HG03280 (cell line): ENCODE results near the gene SPECC1.
"Not testable (repeated sequence)": the region's sequence is repeated elsewhere in the genome, so short reads cannot be mapped to it uniquely, and the experiment has no call there.

ENCODE experiments used
- ATAC-seq: cut with Tn5 transposase; IDR thresholded peaks from one replicate; pipeline ENCODE4 v1.9.1; 2021; ENCODE audit warnings: mild to moderate bottlenecking, moderate library complexity; ENCODE audit not compliant: unreplicated experiment

Gene SPECC1

GRCh38 chr17:20066253-20066652 lies 57.1 kb downstream of the SPECC1 start:
- ATAC-seq = no peak

DNA sequence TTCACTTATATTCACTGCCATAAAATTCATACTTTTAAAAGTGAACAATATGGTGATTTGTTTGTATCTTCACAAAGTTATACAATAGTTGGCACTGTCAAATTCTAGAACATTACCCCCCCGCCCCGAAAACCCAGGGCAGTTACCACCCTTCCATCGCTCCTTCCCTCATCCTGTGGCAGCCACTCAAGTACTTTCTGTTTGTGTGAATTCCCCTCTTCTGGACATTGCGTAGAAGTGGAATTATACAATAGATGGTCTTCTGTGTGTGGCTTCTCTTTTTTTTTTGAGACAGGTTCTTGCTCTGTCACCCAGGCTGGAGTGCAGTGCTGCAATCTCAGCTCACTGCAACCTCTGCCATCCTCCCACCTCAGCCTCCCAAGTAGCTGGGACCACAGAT lies 58.6 kb downstream of the SPECC1 start:
- ATAC-seq = no peak

- no peak for ATAC-seq
Measured at GRCh38 chr17:20068445-20068844, 59.3 kb downstream of the SPECC1 start.

- ATAC-seq = no peak
Measured at GRCh38 chr17:20071824-20072691, 62.9 kb downstream of the SPECC1 start.

DNA sequence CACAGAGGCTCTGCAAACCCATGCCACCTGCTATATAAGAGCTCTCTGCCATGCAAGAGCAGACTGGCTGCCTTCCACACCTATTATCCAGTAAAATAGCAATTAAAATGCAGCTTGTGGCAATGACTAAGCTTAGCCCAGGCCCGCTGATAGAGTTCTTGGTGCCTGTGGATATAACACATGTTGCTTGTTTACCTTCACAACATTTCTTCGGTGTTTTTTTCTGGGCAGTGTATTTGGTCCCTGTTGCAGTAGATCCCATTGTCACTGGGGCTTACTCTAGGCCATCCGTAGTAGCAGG lies 63.5 kb downstream of the SPECC1 start:
- ATAC-seq = no peak

DNA sequence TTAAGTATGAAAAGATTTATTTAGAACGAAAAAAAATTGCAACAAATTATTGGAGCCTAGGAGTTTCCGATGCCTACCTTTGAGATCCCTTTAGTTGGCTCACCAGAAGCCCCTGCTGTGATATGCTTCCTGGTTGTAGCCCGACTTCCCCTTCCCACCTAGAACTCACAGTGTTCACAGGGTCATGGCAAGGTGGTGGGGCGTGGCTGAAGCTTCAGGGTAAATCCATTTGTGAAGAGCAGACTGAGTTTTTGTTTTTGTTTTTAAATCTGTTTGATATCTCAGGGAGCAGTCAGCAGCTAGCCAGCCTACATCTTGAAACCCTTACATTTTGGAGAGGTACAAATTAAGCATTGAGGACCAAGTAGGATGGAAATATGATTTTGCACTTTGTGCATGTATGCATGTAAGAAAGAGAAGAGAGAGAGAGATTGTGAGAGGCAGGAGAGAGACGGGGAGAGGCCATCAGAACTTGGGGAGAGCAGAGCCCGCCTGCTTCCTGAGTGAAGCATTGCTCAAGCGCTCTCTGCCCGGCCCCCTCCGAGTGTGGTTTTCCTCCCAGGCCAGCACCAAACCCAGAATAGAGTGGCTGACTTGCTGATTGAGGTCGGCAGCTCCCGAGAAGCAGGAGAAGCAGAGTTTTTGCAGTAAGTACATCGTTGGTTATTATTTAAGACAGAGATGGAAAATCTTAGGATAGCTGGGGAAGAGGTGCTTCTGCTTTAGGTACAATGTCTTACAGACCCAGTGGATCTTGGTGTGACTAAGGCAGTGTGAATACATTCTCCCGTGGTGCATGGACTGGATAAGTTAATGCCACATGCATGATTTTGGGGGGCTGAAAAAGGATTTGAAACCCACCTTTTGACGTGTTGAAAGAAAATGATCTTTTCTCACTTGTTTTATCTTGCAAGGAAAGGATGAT lies 64.2 kb downstream of the SPECC1 start:
- ATAC-seq = no peak

GRCh38 chr17:20074001-20074400 lies 64.8 kb downstream of the SPECC1 start:
- ATAC-seq = no peak

GRCh38 chr17:20074489-20074888 lies 65.3 kb downstream of the SPECC1 start:
- no peak for ATAC-seq

DNA sequence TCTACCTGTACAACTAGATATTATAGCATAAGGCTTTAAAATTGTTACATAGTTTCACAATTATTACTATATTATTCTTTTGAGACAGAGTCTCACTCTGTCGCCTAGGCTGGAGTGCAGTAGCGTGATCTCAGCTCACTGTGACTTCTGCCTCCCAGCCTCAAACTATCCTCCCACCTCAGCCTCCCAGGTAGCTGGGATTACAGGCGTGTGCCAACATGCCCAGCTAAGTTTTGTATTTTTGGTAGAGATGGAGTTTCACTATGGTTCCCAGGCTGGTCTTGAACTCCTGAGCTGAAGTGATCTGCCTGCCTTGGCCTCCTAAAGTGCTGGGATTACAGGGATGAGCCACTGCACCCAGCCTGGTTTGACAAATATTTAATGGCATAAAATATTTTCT lies 67.0 kb downstream of the SPECC1 start:
- not testable (repeated sequence) for ATAC-seq

DNA sequence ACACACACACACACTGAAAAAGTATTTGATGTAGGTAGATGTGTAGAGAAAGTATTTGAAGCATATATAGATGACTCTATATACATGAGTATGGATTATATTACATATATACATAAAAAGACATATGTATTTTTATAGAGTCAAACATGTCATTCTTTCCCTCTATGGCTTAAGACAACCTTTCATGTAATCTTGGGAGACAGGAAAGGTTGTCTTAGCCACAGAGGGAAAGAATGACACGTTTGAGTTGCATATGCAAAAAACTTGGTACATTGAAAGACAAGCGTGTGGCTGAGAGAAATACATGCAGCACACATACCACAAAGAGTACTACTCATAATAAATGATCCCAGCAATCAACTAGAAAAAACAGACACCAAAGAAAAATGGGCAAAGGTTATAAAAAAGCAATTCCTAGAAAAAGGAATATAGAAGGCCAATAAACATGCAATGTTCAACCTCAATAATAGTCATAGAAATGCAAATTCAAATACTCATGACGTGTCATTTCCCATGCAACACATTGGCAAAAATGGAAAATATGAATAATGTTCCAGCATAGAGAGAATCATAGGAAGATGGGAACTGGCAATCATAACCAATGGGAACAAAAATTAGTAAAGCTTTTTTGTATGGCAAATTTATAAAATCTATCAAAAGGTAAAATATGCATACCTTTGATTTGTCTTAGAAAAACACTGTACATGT lies 69.0 kb downstream of the SPECC1 start:
- ATAC-seq = no peak

- no peak for ATAC-seq
Measured at GRCh38 chr17:20080513-20080912, 71.4 kb downstream of the SPECC1 start.

- no peak for ATAC-seq
Measured at GRCh38 chr17:20083156-20083859, 74.1 kb downstream of the SPECC1 start.

- ATAC-seq = no peak
Measured at GRCh38 chr17:20084621-20085282, 75.6 kb downstream of the SPECC1 start.

DNA sequence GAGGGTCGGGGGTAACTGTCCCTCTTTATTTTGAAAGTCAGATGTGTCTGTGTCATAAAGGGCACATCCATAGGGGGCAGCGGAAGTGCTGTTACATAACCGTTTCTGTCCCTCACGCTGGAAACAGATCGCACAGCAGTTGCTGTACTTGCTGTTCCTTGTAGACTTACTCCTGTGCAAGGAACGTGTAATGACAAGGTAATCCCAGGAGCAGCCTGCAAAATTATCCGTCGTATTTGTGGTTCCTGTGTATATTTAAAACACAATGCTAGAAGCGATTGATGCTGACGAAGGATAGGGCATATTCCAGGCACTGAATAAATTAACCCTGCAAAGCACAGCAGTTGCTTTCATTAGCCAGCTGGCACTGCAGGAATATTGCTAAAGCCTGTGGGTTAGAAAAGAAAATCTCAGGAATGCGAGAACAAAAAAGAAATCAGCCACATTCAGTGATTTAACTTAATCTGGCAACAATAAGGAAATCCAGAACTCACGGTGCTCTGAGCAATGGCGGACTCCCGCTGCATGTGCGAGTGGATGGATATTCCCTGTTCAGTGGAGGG lies 76.2 kb downstream of the SPECC1 start:
- no peak for ATAC-seq

DNA sequence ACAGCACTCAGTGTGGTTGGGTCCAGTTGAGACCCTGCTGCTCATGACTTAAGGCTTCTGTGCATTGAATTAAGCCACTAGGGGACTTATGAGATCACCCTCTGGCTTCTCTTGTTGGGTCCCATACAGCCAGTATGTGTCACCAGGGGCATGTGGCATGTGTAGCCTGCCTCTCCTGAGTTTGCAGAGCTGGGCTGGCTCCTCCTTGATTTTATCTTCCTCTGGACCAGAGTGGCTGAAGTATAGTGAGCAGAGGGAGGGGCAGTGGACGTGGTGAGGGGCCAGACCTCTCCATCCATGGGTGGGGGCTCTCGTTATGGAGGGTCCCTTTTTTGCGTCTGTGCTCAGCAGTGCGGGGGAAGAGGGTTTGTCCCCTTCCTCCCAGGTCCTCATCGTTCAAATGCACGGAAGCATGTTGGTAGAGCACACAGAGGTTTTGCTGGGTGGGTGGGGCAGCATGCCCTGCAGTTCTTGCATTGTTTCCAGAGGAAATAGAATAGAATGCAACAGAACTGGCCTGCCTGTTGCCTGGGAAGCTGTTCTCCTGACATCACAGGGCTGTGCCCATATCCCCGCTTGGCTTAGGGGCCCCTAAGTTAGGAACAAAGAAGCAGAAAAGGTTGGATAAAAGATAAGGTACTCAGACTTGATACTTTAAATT lies 77.4 kb downstream of the SPECC1 start:
- ATAC-seq = no peak

- no peak for ATAC-seq
Measured at GRCh38 chr17:20087538-20088250, 78.5 kb downstream of the SPECC1 start.

DNA sequence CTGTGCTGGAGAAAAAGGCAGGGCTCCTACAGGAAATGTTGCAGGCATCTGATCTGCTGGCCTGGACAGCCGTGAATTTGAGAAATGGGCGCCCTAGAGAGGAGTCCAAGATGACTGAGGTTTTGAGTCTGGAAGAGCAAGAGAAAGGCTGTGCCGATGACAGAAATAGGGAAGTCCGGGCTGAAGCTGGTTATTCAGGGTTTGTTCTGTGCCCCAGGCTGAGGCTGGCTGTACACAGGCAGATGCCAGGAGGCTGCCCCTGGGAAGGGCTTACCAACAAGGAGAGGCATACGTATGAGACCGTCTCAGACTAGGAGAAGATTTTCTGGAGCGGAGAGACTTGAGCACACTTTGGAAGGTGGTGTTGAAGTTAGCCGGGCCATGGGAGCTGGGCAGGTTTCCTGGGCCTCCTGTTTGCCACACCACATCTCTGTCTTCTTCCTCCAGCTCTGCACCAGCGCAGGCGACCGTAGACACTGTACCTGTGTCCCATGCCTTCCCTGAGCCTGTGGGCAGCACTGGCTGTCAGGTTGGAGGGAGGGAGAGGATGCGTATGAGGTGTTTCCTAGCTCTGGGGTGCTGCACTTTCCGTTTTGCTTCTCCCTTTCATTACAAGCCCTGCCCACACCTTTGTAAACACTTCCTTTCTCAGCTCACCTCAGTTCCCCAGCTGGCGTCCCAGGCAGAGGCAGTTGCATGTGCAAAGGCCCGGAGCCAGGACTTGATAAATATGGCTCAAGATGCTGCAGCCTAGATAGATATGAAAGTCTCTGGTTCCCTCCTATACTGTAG lies 80.8 kb downstream of the SPECC1 start:
- ATAC-seq = no peak
